Measurements from ENCODE around the gene CD247. TPM values are rescaled to one million over a fixed set of nuclear protein-coding genes. Genes with fewer than 3 reads are reported as not detected.

CD247 gene
- total and polyA plus RNA-seq, 9 of the 15 experiments (the other 6 are each of a cell fraction or from before 2014, with no cell fraction given), result 0.08 to 0.42 (median 0.28) TPM; not detected in 5

GRCh38 chr1:167460836-167461235, 57.5 kb downstream of the CD247 start (continued):
- no peak for TF ChIP-seq ATF1 (CRISPR knock-in tag; IDR thresholded peaks at IDR 0.05)
- TF ChIP-seq ATF1 (tag; IDR thresholded peaks at IDR 0.05), result no peak
- TF ChIP-seq CHAMP1 (IDR thresholded peaks at IDR 0.05), result no peak
- no peak for TF ChIP-seq E2F6 (IDR thresholded peaks at IDR 0.05; ENCODE audit: borderline replicate concordance in 1 of 2, extremely low read depth in 1 of 2, insufficient read depth in 1 of 2, insufficient read length in 1 of 2, low read depth in 1 of 2, low read length in 1 of 2, poor library complexity in 1 of 2, severe bottlenecking in 1 of 2)
- no peak for TF ChIP-seq MAFG (tag; conservative IDR thresholded peaks at IDR 0.05)

GRCh38 chr1:167457936-167458584, 60.3 kb downstream of the CD247 start:
- in situ Hi-C loops (cut with MboI), result no loop called here
- H3K4me1 ChIP-seq (replicated peaks in 1 of 2; ENCODE audit: control insufficient read depth in 2 of 2, insufficient read depth in 2 of 2, low read length in 2 of 2), result peaks cover 3 to 21% of the 10 kb centered on the region in 2 experiments
- H3K27ac ChIP-seq (ENCODE audit: extremely low read depth, low read depth, low read length), result no peak overlapping the region
- 14% methylated on average over 11 of the region's 11 CpGs for WGBS (ENCODE audit: insufficient coverage, low coverage, missing lambda C conversion rate)
- intact Hi-C loops (cut with micrococcal nuclease), result no loop called here
- FAIRE-seq (no peak), ATAC-seq (no peak), DNase-seq (ENCODE audit: extremely low read depth in 1 of 4, low spot score in 3 of 4) (no peak)
- H3K36me3 ChIP-seq (ENCODE audit: control insufficient read depth, insufficient read depth, low read length), result no peaks in the 10 kb centered on the region
- TF ChIP-seq KDM2B (CRISPR knock-in tag; IDR thresholded peaks at IDR 0.05), result no peak
- 0 out of 2 replicates have a peak, but pooled peaks have one; percentile 6 for TF ChIP-seq ZNF263 (CRISPR knock-in tag; IDR thresholded peaks at IDR 0.05; ENCODE audit: borderline replicate concordance)
- no peaks in the 10 kb centered on the region for H3K9me1 ChIP-seq (ENCODE audit: control insufficient read depth, insufficient read depth, low read length)
- no TSS peak for BruUV-seq (replicated peaks)
- no peaks in the 10 kb centered on the region; the same call in 1 of the 2 replicates for H4K20me1 ChIP-seq (replicated peaks; ENCODE audit: control insufficient read depth, insufficient read depth, low read length)
- CTCF ChIA-PET (ENCODE audit: low intra/inter-chr PET ratio), result no interaction called here
- peaks cover 38 to 65% of the 10 kb centered on the region in 2 experiments for H3K27me3 ChIP-seq (ENCODE audit: control insufficient read depth in 2 of 2, insufficient read depth in 2 of 2, low read length in 2 of 2)
- H3K4me2 ChIP-seq (ENCODE audit: insufficient read depth, low read length), result no peak overlapping the region
- POLR2A ChIA-PET, result interaction anchor here (0.6 to 1.6 kb wide), 3 partner anchors 9 to 11 kb away, joined by 3 to 6 read pairs (median 5); no protein-coding TSS in a partner anchor
- no peak overlapping the region for H3K4me3 ChIP-seq
- H3K9me3 ChIP-seq (replicated peaks; ENCODE audit: control insufficient read depth, insufficient read depth, low read depth, low read length), result no peaks in the 10 kb centered on the region
- H3K79me2 ChIP-seq (ENCODE audit: control insufficient read depth, insufficient read depth, low read length), result no peaks in the 10 kb centered on the region
- H2AFZ ChIP-seq (ENCODE audit: low read depth, low read length), result no peak overlapping the region
- no peak overlapping the region for H3K9ac ChIP-seq (ENCODE audit: insufficient read depth in 1 of 2, low read depth in 2 of 2, low read length in 2 of 2)
